HCT116 (cell line): ENCODE measurements around the gene AKR1E2.

ENCODE experiments used
- CTCF ChIP-seq, 3 experiments: fragments of 200-600 bp in 1 of 3; sonication (generic) in 1 of 3; IDR thresholded peaks in 2 of 3; conservative IDR thresholded peaks in 1 of 3; 2 replicates each; pipeline ENCODE4 v1.5.1; 2012 to 2017; ENCODE audit warnings: low read depth in 2 of 3, low read length in 2 of 3, antibody characterized with exemption in 1 of 3, borderline replicate concordance in 1 of 3, control low read depth in 1 of 3, mild to moderate bottlenecking in 1 of 3, mixed read lengths in 1 of 3, mixed run types in 1 of 3, moderate library complexity in 1 of 3; ENCODE audit not compliant: insufficient read depth in 1 of 3
- EZH2 ChIP-seq: fragments of 200-600 bp; sonication (generic); IDR thresholded peaks from 2 replicates; pipeline ENCODE4 v1.6.1; 2017; ENCODE audit warnings: antibody characterized with exemption, mixed run types
- POLR2A ChIP-seq: IDR thresholded peaks from 2 replicates; pipeline ENCODE4 v1.7.0; 2011; ENCODE audit warnings: borderline replicate concordance; ENCODE audit not compliant: insufficient read depth, insufficient read length; ENCODE audit errors: extremely low read depth
- REST ChIP-seq: IDR thresholded peaks from 2 replicates; pipeline ENCODE4 v1.6.1; 2012; ENCODE audit warnings: low read depth
- ZNF274 ChIP-seq: fragments of 200-500 bp; sonication (Bioruptor generic); IDR thresholded peaks from 2 replicates; pipeline ENCODE4 v1.6.1; 2014; ENCODE audit warnings: mild to moderate bottlenecking, low read depth, low read length, inconsistent platforms

GRCh38 chr10:4810092-4810491 lies 15.9 kb upstream of the AKR1E2 start:
- no peak for TF ChIP-seq CTCF (IDR thresholded peaks at IDR 0.05 in 2 of 3, conservative IDR thresholded peaks at IDR 0.05 in 1 of 3; ENCODE audit: borderline replicate concordance in 1 of 3, insufficient read depth in 1 of 3, low read depth in 2 of 3, low read length in 2 of 3)
- TF ChIP-seq REST: no peak
- TF ChIP-seq EZH2: no peak
- no peak for TF ChIP-seq POLR2A
- no peak for TF ChIP-seq ZNF274
